M059J (cell line): ENCODE results near the gene KCND2. TPM values are rescaled to one million over a fixed set of nuclear protein-coding genes. Genes with fewer than 3 reads are reported as not detected.

ENCODE experiments used
- DNase-seq: peaks from one replicate; pipeline ENCODE4 v3.0.0-alpha.2; 2012; ENCODE audit warnings: low read depth
- total RNA-seq: library from RNA; depleted of rRNA; stranded (reverse); fragments of >200 nt; shearing (Covaris generic); gene quantifications from 2 replicates; pipeline ENCODE4 v1.2.3, GENCODE V29; 2014

KCND2 gene
- total RNA-seq, 1 experiment from 2014 or later, result not detected

- DNase-seq, result no peak
Observed at GRCh38 chr7:120412139-120413050, 139.4 kb downstream of the KCND2 start.

GRCh38 chr7:120413164-120413563, 140.2 kb downstream of the KCND2 start:
- DNase-seq, result no peak

- no peak for DNase-seq
Observed at GRCh38 chr7:120417244-120417979, 144.4 kb downstream of the KCND2 start.

- no peak for DNase-seq
Observed at GRCh38 chr7:120421151-120421651, 148.2 kb downstream of the KCND2 start.

- no peak for DNase-seq
Observed at GRCh38 chr7:120431016-120431415, 158.0 kb downstream of the KCND2 start.

GRCh38 chr7:120436487-120437060, 163.6 kb downstream of the KCND2 start:
- DNase-seq, result no peak

- no peak for DNase-seq
Observed at GRCh38 chr7:120441850-120442249, 168.9 kb downstream of the KCND2 start.

- no peak for DNase-seq
Observed at GRCh38 chr7:120442838-120443237, 169.9 kb downstream of the KCND2 start.

- no peak for DNase-seq
Observed at GRCh38 chr7:120444650-120445049, 171.7 kb downstream of the KCND2 start.

GRCh38 chr7:120445276-120445675, 172.3 kb downstream of the KCND2 start:
- DNase-seq, result no peak

- DNase-seq, result no peak
Observed at GRCh38 chr7:120452665-120453064, 179.7 kb downstream of the KCND2 start.

GRCh38 chr7:120456699-120457098, 183.7 kb downstream of the KCND2 start:
- DNase-seq, result no peak

- no peak for DNase-seq
Observed at GRCh38 chr7:120460949-120461348, 188.0 kb downstream of the KCND2 start.

- no peak for DNase-seq
Observed at GRCh38 chr7:120462991-120463390, 190.0 kb downstream of the KCND2 start.

- no peak for DNase-seq
Observed at GRCh38 chr7:120464104-120464503, 191.1 kb downstream of the KCND2 start.

- DNase-seq, result no peak
Observed at GRCh38 chr7:120467676-120468075, 194.7 kb downstream of the KCND2 start.

- DNase-seq, result no peak
Observed at GRCh38 chr7:120468611-120469010, 195.6 kb downstream of the KCND2 start.

GRCh38 chr7:120472892-120473291, 199.9 kb downstream of the KCND2 start:
- no peak for DNase-seq

GRCh38 chr7:120473352-120473751, 200.4 kb downstream of the KCND2 start:
- DNase-seq, result no peak

GRCh38 chr7:120475994-120476393, 203.0 kb downstream of the KCND2 start:
- DNase-seq, result no peak

- no peak for DNase-seq
Observed at GRCh38 chr7:120480472-120480871, 207.5 kb downstream of the KCND2 start.

- no peak for DNase-seq
Observed at GRCh38 chr7:120480930-120481329, 208.0 kb downstream of the KCND2 start.
